GM19193 (cell line): ENCODE data around the gene SPRYD3.

Experiments
- POLR2A ChIP-seq: IDR thresholded peaks from 4 replicates; pipeline ENCODE4 v1.6.1; 2011; ENCODE audit not compliant: insufficient read depth, insufficient read length; ENCODE audit errors: extremely low read depth

Gene SPRYD3

GRCh38 chr12:53094394-53094787 is 15.2 kb upstream of the SPRYD3 start:
- TF ChIP-seq POLR2A, result no peak

DNA sequence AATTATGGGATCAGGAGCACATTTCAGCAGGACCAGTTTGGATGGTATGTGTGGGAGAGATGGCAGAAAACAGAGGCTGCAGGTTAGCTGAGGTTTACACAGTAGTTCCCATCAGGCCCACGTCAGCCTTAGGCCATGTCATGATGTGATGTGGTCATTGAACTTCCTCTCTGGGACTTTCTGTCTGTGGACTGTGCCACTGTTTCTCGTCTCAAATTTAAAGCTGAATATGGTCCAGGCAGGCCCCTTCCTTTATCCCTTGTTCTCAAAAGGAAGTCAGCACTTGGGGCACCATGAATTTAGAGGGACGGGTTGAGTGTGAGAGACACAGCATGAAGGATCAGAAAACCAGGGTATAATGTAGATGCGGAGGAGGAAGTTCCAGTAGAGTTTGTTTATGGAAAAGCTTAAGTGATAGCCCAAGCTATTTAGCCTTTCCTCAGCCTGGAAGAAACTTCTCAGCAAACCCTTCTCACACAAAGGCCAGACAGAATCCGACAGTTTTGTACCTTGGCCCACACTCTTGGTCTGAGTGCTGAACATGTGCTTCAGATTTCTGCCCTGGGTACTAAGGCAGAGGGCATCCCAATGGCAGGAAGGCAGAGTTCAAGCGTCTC is 14.7 kb upstream of the SPRYD3 start:
- TF ChIP-seq POLR2A, result no peak

GRCh38 chr12:53091756-53092155 is 12.6 kb upstream of the SPRYD3 start:
- TF ChIP-seq POLR2A, result no peak

DNA sequence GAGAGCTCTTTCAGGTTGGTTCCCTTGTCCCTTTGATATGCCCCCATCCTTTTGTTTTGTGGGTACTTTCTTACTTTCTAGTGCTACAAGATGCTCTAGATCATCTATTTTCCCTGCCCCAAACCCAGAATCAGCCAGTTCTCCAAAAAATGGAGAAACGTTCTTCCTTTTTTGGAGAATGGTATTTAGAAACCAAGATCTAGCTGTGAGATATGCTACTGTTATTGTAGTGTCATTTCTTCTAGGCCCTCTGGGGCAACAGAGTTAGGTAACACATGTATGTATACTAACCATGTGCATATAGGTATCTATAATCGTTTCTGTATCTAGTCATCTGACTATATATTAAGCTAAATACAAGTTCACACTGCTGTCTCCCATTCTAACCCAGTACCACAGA is 11.4 kb upstream of the SPRYD3 start:
- TF ChIP-seq POLR2A, result no peak

DNA sequence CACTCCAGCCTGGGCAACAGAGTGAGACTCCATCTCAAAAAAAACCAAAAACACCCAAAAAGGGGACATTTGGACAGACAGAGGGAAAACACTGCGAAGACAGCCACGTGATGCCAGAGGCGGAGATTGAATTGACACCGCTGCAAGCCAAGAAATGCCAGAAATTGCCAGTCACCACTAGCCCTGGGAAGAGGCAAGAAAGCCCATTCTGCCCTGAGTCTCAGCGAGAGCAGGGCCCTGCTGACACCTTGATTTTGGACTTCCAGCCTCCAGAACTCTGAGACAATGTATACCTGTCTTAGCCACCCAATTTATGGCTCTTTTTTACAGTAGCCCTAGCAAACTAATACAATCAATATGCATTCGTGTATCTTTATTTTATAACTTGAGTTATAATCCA is 10.9 kb upstream of the SPRYD3 start:
- no peak for TF ChIP-seq POLR2A

- no peak for TF ChIP-seq POLR2A
Measured at GRCh38 chr12:53086361-53086760, 7.2 kb upstream of the SPRYD3 start.

DNA sequence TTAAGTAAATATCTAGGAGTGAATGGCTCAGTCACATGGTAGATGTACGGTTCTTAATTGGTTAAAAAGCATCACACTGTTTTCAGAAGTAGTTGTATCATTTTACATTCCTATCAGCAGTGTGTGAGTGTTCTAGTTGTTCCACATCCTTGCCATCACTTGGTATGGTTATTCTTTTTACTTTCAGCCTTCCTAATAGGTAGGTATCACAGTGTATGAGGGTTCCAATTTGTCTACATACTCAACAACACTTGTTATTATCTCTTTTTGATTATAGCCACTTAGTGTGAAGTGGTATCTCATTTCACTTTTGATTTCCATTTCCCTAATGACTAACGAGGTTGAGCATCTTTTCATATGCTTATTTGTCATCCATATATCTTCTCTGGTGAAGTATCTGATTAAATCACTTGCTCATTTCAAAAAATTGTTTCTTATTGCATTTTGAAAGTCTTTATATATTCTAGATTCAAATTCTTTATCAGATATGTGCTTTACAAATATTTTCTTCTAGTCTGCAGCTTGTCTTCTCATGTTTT is 3.5 kb upstream of the SPRYD3 start:
- no peak for TF ChIP-seq POLR2A

DNA sequence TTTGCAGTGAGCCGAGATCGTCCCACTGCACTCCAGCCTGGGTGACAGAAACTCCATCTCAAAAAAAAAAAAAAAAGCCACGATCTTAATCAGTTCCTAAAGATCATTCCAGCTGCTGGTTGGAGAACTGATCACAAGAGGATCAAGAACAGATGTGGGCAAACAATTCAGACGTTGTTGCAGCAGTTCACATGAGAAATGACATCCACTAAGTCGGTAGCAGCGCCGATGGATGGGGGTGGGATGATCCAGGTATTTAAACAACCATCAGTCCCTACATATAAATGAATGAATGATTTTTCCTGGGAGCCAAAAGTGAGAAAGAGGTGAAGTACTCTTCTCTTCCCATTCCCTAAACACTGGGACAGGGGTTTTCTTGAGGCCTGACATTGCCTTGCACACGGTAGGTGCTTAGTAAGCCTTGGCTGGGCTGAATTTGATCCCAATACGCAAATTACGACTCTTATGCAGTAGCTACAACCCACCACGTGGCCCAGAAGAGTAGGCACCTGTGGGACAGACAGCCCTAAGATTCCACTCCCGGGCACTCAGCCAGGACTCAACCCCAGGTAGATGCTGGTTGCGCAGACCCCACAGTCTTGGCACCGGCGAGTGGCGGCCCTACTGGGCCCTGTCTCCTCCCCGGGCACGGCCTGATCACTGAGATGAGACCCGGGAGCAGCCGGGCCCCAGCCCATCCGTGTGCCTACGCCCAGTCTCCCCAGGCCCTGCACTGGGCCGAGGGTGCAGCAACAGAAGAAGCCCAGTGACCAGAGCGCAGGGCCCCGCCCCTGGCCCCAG is 565 bp downstream of the SPRYD3 start:
- no peak for TF ChIP-seq POLR2A

- no peak for TF ChIP-seq POLR2A
Measured at GRCh38 chr12:53077030-53077429, 2.2 kb downstream of the SPRYD3 start.

DNA sequence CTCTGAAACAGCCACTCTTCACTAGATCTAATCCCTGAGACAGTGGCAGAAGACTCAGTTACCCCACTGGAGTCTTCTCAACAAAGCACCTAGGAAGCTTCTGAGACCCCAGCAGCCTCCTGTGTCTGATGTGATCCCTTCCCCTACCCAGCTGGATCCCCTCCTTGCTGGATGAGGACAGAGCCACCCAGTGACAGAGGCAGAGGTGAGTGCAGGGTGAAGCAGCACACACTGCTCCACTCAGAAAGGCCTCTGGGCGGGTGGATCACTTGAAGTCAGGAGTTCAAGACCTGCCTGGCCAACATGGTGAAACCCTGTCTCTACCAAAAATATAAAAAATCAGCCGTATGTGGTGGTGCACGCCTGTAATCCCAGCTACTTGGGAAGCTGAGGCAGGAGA is 2.7 kb downstream of the SPRYD3 start:
- no peak for TF ChIP-seq POLR2A

- no peak for TF ChIP-seq POLR2A
Measured at GRCh38 chr12:53074999-53075370, 4.2 kb downstream of the SPRYD3 start.

DNA sequence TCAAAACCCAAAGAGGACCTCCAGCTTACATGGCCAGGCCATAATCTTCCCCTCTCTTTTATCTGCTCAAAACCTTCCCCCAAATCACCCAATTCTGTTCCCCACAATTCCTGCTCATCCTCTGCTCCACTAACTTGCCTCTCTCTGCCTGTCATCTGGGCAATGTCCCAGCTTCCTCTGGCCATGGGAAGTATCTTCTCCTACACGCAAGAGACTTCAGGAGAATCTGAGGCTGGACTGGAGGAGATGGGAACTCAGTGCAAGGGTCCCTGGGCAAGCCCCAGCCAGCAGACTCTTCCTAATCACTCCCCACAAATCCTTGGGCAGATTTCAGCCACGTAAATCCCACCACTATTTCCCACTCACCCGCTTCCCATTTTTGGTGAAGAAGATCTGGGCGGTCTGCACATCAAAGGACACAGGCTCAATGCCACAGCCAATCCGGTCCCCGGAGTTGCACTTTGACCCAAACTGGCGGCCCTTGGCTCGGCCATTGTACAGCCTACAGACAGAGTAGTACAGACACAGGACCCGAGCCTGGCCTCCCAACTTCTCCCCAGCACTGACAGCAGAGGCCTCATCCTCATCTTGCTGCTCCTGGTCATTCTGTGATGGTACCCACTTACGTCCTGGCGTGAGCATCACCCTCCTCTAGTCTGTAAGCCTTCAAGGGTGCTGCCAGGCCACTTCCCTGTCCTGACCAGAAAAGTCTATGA is 4.7 kb downstream of the SPRYD3 start:
- TF ChIP-seq POLR2A, result no peak

DNA sequence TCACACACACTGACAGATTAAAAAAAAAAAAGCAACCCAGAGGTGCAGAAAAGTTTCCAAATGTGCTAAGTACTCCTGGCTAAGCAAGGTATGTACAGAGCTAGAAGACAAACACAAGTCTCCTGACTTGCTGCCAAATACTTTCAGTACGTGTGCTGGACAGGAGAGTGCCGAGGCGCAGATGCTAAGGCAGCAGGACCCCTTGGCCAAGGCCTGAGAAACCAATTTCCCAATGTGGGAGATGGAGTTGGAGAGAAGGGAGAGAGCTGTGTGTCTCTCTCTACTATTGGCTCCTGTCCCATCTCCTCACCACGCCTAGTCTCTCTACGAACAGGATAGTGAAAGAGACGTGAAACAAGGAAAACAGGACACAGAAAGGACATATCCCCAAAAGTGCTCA is 5.3 kb downstream of the SPRYD3 start:
- TF ChIP-seq POLR2A, result no peak

GRCh38 chr12:53071591-53072551 is 7.3 kb downstream of the SPRYD3 start:
- TF ChIP-seq POLR2A, result no peak
